Endothelial cell of umbilical vein (primary cell): ENCODE data around the gene ZSCAN12. TPM values are rescaled to one million over a fixed set of nuclear protein-coding genes. Genes with fewer than 3 reads are reported as not detected.
A peak's percentile ranks its signal among the peaks of the same experiment; 100 is the strongest.
"Not testable (repeated sequence)": the region's sequence is repeated elsewhere in the genome, so short reads cannot be mapped to it uniquely, and the experiment has no call there.

Experiments used
- BruUV-seq: library from RNA; stranded (reverse); fragments of 400-500 nt; replicated peaks from 2 replicates; lab custom pipeline; 2021; lab: Mats Ljungman, UMichigan
- CTCF ChIA-PET: fragments of 300-600, 350-600 bp; sonication (Branson Sonifier 250); formaldehyde crosslinking; loops from one replicate; lab custom pipeline; 2021; ENCODE audit warnings: antibody characterized with exemption, inconsistent platforms; lab: Charles Lee
- POLR2A ChIA-PET: fragments of 300-600, 350-600 bp; sonication (Branson Sonifier 250); formaldehyde crosslinking; loops from one replicate; lab custom pipeline; 2021; ENCODE audit warnings: antibody characterized with exemption, inconsistent platforms; lab: Charles Lee
- DNase-seq: peaks from one replicate; pipeline ENCODE4 v3.0.0-alpha.2; 2011; ENCODE audit warnings: low read depth, low spot score
- FAIRE-seq: peaks from 2 replicates; lab custom pipeline; 2011; peaks lifted over from hg19 to GRCh38; lab: Jason Lieb, UNC
- H2AFZ ChIP-seq: 2 replicates; pipeline ENCODE4 v1.6.0; 2012; ENCODE audit warnings: low read depth, low read length, control low read depth, inconsistent platforms
- H3K27ac ChIP-seq: 2 replicates; pipeline ENCODE4 v1.5.1; 2011; ENCODE audit warnings: low read depth, mild to moderate bottlenecking, control low read depth, low read length, moderate library complexity; ENCODE audit not compliant: insufficient read depth
- H3K27me3 ChIP-seq, 2 experiments: 2 replicates each; pipeline versions ENCODE4 v1.6.0 to v1.6.1; 2011; ENCODE audit warnings: low read length in 2 of 2, mixed read lengths in 1 of 2; ENCODE audit not compliant: control insufficient read depth in 2 of 2, insufficient read depth in 2 of 2
- H3K36me3 ChIP-seq, 2 experiments: 2 replicates in 1 of 2; 3 replicates in 1 of 2; pipeline ENCODE4 v1.5.1; 2011; ENCODE audit warnings: low read length in 2 of 2, mild to moderate bottlenecking in 1 of 2, moderate library complexity in 1 of 2; ENCODE audit not compliant: control insufficient read depth in 2 of 2, insufficient read depth in 2 of 2; ENCODE audit errors: extremely low read depth in 1 of 2
- H3K4me1 ChIP-seq: 3 replicates; pipeline ENCODE4 v1.5.1; 2011; ENCODE audit warnings: mild to moderate bottlenecking, low read length; ENCODE audit not compliant: control insufficient read depth, insufficient read depth; ENCODE audit errors: extremely low read depth
- H3K4me2 ChIP-seq: 2 replicates; pipeline ENCODE4 v1.6.1; 2011; ENCODE audit warnings: low read length, control low read depth, mixed read lengths; ENCODE audit not compliant: insufficient read depth
- H3K4me3 ChIP-seq, 3 experiments: fragments of 200-600 bp in 1 of 3; sonication (generic), shearing (Covaris generic) in 1 of 3; replicated peaks in 1 of 3; 2 replicates each; pipeline ENCODE4 v1.5.1; 2011 to 2016; ENCODE audit warnings: control low read depth in 3 of 3, low read length in 3 of 3, mild to moderate bottlenecking in 2 of 3, inconsistent platforms in 1 of 3, low read depth in 1 of 3, moderate library complexity in 1 of 3; ENCODE audit not compliant: insufficient read depth in 1 of 3
- H3K79me2 ChIP-seq: 2 replicates; pipeline ENCODE4 v1.6.0; 2012; ENCODE audit warnings: low read length, inconsistent platforms; ENCODE audit not compliant: control insufficient read depth, insufficient read depth
- H3K9ac ChIP-seq: replicated peaks from 2 replicates; pipeline ENCODE3; 2011; ENCODE audit warnings: low read length, control low read depth; ENCODE audit not compliant: insufficient read depth; ENCODE audit errors: extremely low read depth
- H3K9me1 ChIP-seq: replicated peaks from 3 replicates; pipeline ENCODE4 v1.6.0; 2011; ENCODE audit warnings: mild to moderate bottlenecking, low read length; ENCODE audit not compliant: control insufficient read depth, insufficient read depth; ENCODE audit errors: extremely low read depth
- H3K9me3 ChIP-seq: replicated peaks from 2 replicates; pipeline ENCODE4 v1.5.1; 2012; ENCODE audit warnings: low read length, inconsistent platforms; ENCODE audit not compliant: control insufficient read depth, insufficient read depth
- H4K20me1 ChIP-seq: replicated peaks from 2 replicates; pipeline ENCODE3; 2011; ENCODE audit warnings: mild to moderate bottlenecking, low read length; ENCODE audit not compliant: control insufficient read depth, insufficient read depth; ENCODE audit errors: extremely low read depth
- EZH2 ChIP-seq: IDR thresholded peaks from 2 replicates; pipeline ENCODE4 v1.6.1; 2012; ENCODE audit warnings: borderline replicate concordance, low read depth, mild to moderate bottlenecking, moderate library complexity, low read length, inconsistent platforms; ENCODE audit not compliant: severe bottlenecking
- FOS ChIP-seq: IDR thresholded peaks from 2 replicates; pipeline ENCODE4 v1.6.1; 2011; ENCODE audit warnings: mild to moderate bottlenecking, low read length, moderate library complexity, borderline replicate concordance; ENCODE audit not compliant: insufficient read depth
- GATA2 ChIP-seq: IDR thresholded peaks from 2 replicates; pipeline ENCODE4 v1.7.0; 2011; ENCODE audit warnings: low read depth, mild to moderate bottlenecking, moderate library complexity, mixed read lengths, low read length; ENCODE audit not compliant: insufficient read length, insufficient read depth
- JUN ChIP-seq: IDR thresholded peaks from 2 replicates; pipeline ENCODE4 v1.6.1; 2011; ENCODE audit warnings: borderline replicate concordance, low read depth; ENCODE audit not compliant: insufficient read length, insufficient read depth
- MAX ChIP-seq: IDR thresholded peaks from 2 replicates; pipeline ENCODE4 v1.6.1; 2011; ENCODE audit not compliant: insufficient read depth, insufficient read length
- MYC ChIP-seq: IDR thresholded peaks from one replicate; pipeline ENCODE4 v1.6.1; 2011; ENCODE audit warnings: mild to moderate bottlenecking, low read depth, low read length
- POLR2A ChIP-seq: IDR thresholded peaks from 2 replicates; pipeline ENCODE4 v1.6.1; 2012; ENCODE audit warnings: low read depth, mild to moderate bottlenecking, control low read depth, low read length
- POLR2AphosphoS5 ChIP-seq: IDR thresholded peaks from 2 replicates; pipeline ENCODE4 v1.6.1; 2012; ENCODE audit warnings: low read depth, mild to moderate bottlenecking, control low read depth, low read length, moderate library complexity; ENCODE audit not compliant: insufficient read depth
- dilution Hi-C: fragments of 300-500 bp; cut with MboI; formaldehyde crosslinking; loops from one replicate; pipeline ENCODE4 v1.15.0; 2019; ENCODE audit warnings: low sequenced_read_pairs; ENCODE audit not compliant: extremely low pct_ligation_motif_present
- intact Hi-C: fragments of 100-400 bp; cut with micrococcal nuclease; formaldehyde crosslinking; loops from one replicate; pipeline ENCODE4 v1.10.0; 2022
- polyA plus RNA-seq, 4 experiments: library from polyadenylated mRNA; depleted of rRNA in 3 of 4; stranded (reverse) in 3 of 4; unstranded in 1 of 4; fragments of >200 nt; gene quantifications; 2 replicates each; pipeline versions ENCODE4 v1.2.1 to v1.2.3, GENCODE V29; 2011 to 2012; ENCODE audit warnings: missing spikeins in 1 of 4
- total RNA-seq: library from RNA; stranded (reverse); gene quantifications from 2 replicates; pipeline ENCODE4 v1.2.3, GENCODE V29; 2021
- TF ChIP-seq, protein P1 (sequence below), 2 donors: IDR thresholded peaks; 1 replicate in 1 of 2; 2 replicates in 1 of 2; pipeline ENCODE4 v1.5.1; 2011; ENCODE audit warnings: low read length in 2 of 2, mild to moderate bottlenecking in 2 of 2, moderate library complexity in 2 of 2, control low read depth in 1 of 2, inconsistent platforms in 1 of 2, low read depth in 1 of 2; ENCODE audit not compliant: insufficient read depth in 1 of 2; ENCODE audit errors: extremely low read depth in 1 of 2

Gene ZSCAN12
- total and polyA plus RNA-seq, 2 donors (not counting 3 experiments of a cell fraction or from before 2014, with no cell fraction given): 1.3 to 4.4 TPM

DNA sequence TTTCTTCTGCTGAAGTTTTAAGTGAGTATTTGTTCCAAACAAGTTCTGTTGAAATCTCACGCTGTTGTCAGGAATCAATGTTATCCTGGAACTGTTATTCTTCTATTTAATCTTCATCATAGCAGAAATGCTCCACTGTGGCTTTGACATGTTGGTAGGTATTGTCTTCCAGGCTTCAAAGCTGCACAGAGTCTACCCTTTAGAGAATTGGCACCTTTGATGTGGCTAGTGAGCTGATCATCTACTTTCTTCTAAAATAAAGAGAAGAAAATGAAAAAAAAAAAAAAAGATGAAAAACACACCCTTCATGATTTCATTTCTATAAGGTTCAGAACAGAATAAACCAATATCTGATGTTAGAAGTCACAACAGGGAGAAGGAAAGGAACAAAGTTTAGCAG, 49.5 kb upstream of the ZSCAN12 start:
- intact Hi-C loops: no loop called here
- dilution Hi-C loops: no loop called here
- H4K20me1 ChIP-seq: no peaks in the 10 kb centered on the region
- no peak overlapping the region for H3K9ac ChIP-seq
- no peak overlapping the region for H3K4me2 ChIP-seq
- no peaks in the 10 kb centered on the region for H3K9me1 ChIP-seq
- no peak overlapping the region for H3K4me3 ChIP-seq
- BruUV-seq: no TSS peak
- no peak overlapping the region for H3K27ac ChIP-seq
- no peaks in the 10 kb centered on the region for H3K79me2 ChIP-seq
- H3K9me3 ChIP-seq: no peaks in the 10 kb centered on the region
- no peak for DNase-seq
- no peaks in the 10 kb centered on the region for H3K4me1 ChIP-seq
- ChIA-PET CTCF (interaction anchor here (0.6 kb wide), 1 partner anchor 1204 kb away, joined by 3 read pairs; no protein-coding TSS in a partner anchor), POLR2A (interaction anchor here (0.7 kb wide), 1 partner anchor 735 kb away, joined by 3 read pairs; no protein-coding TSS in a partner anchor)
- peaks cover 7 to 12% of the 10 kb centered on the region in 2 experiments for H3K27me3 ChIP-seq
- no peaks in the 10 kb centered on the region for H3K36me3 ChIP-seq
- TF ChIP-seq, protein P1, sequence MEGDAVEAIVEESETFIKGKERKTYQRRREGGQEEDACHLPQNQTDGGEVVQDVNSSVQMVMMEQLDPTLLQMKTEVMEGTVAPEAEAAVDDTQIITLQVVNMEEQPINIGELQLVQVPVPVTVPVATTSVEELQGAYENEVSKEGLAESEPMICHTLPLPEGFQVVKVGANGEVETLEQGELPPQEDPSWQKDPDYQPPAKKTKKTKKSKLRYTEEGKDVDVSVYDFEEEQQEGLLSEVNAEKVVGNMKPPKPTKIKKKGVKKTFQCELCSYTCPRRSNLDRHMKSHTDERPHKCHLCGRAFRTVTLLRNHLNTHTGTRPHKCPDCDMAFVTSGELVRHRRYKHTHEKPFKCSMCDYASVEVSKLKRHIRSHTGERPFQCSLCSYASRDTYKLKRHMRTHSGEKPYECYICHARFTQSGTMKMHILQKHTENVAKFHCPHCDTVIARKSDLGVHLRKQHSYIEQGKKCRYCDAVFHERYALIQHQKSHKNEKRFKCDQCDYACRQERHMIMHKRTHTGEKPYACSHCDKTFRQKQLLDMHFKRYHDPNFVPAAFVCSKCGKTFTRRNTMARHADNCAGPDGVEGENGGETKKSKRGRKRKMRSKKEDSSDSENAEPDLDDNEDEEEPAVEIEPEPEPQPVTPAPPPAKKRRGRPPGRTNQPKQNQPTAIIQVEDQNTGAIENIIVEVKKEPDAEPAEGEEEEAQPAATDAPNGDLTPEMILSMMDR (IDR thresholded peaks at IDR 0.05; ENCODE audit: extremely low read depth in 1 of 2, insufficient read depth in 1 of 2, low read depth in 1 of 2, low read length in 2 of 2): no peak
- no peak for TF ChIP-seq JUN
- no peak for TF ChIP-seq POLR2AphosphoS5
- no peak for TF ChIP-seq EZH2
- TF ChIP-seq MYC: no peak
- TF ChIP-seq FOS: no peak
- TF ChIP-seq MAX: no peak
- TF ChIP-seq POLR2A: no peak
- no peak for TF ChIP-seq GATA2
- no peak for FAIRE-seq
- no peak overlapping the region for H2AFZ ChIP-seq

DNA sequence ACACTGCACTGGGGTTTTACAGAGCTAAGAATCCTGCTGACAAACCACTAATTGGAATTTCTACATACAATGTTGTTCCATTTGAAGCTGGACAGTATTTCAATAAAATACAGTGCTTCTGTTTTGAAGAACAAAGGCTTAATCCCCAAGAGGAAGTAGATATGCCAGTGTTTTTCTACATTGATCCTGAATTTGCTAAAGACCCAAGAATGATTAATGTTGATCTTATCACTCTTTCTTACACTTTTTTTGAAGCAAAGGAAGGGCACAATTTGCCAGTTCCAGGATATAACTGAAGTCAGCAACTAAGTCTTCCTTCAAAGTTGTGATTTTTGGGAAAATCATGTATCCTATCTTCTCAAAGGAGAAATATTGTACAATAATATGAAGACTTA, 48.0 kb upstream of the ZSCAN12 start:
- BruUV-seq, H3K4me2 ChIP-seq, H3K79me2 ChIP-seq, H3K9me1 ChIP-seq, H3K36me3 ChIP-seq, H3K4me3 ChIP-seq, POLR2A ChIA-PET, H3K27ac ChIP-seq, dilution Hi-C loops, DNase-seq, intact Hi-C loops, H3K4me1 ChIP-seq, H4K20me1 ChIP-seq, H3K9ac ChIP-seq, H3K9me3 ChIP-seq: not testable (repeated sequence)
- CTCF ChIA-PET: interaction anchor here (1.7 kb wide), 1 partner anchor 12 kb away, joined by 4 read pairs; no protein-coding TSS in a partner anchor
- H2AFZ ChIP-seq: peak overlapping the region; percentile 32
- FAIRE-seq: peak; percentile 50
- peaks cover 7 to 12% of the 10 kb centered on the region in 2 experiments for H3K27me3 ChIP-seq
